Neural cell (in vitro differentiated cells): ENCODE results near the gene CC2D1A. TPM values are rescaled to one million over a fixed set of nuclear protein-coding genes. Genes with fewer than 3 reads are reported as not detected.

Experiments used
- H2AFZ ChIP-seq: fragments of 200-600, 300-800 bp; sonication (generic), shearing (Covaris generic); 2 replicates; pipeline ENCODE4 v1.6.0; 2014; ENCODE audit warnings: low read depth, mild to moderate bottlenecking, antibody characterized with exemption, low read length, moderate library complexity
- H3F3A ChIP-seq: fragments of 200-600 bp; shearing (Covaris generic); 2 replicates; pipeline ENCODE4 v1.6.1; 2016; ENCODE audit warnings: mild to moderate bottlenecking, moderate library complexity, mixed read lengths, antibody characterized with exemption, low read length; ENCODE audit not compliant: insufficient read depth, poor library complexity, severe bottlenecking
- H3K27ac ChIP-seq: fragments of 200-600, 300-800 bp; sonication (generic), shearing (Covaris generic); 2 replicates; pipeline ENCODE4 v1.5.1; 2014; ENCODE audit warnings: mild to moderate bottlenecking, low read length, moderate library complexity
- H3K27me3 ChIP-seq: fragments of 300-800, 200-600 bp; sonication (generic), shearing (Covaris generic); 2 replicates; pipeline ENCODE4 v1.6.0; 2014; ENCODE audit warnings: mild to moderate bottlenecking, low read depth, low read length, moderate library complexity; ENCODE audit not compliant: insufficient read depth
- H3K36me3 ChIP-seq: fragments of 300-800, 200-600 bp; sonication (generic), shearing (Covaris generic); 2 replicates; pipeline ENCODE4 v1.5.1; 2014; ENCODE audit warnings: mild to moderate bottlenecking, antibody characterized with exemption, low read length, moderate library complexity; ENCODE audit not compliant: insufficient read depth
- H3K4me2 ChIP-seq: fragments of 300-800, 200-600 bp; sonication (generic), shearing (Covaris generic); 2 replicates; pipeline ENCODE4 v1.6.0; 2014; ENCODE audit warnings: mild to moderate bottlenecking, low read length
- H3K4me3 ChIP-seq: fragments of 300-800, 200-600 bp; sonication (generic), shearing (Covaris generic); 2 replicates; pipeline ENCODE4 v1.5.1; 2014; ENCODE audit warnings: mild to moderate bottlenecking, low read length, moderate library complexity
- H3K79me2 ChIP-seq: fragments of 200-600 bp; shearing (Covaris generic); replicated peaks from 2 replicates; pipeline ENCODE4 v1.6.0; 2014; ENCODE audit warnings: mild to moderate bottlenecking, low read length, moderate library complexity; ENCODE audit not compliant: insufficient read depth
- H3K9ac ChIP-seq: fragments of 300-800, 200-600 bp; sonication (generic), shearing (Covaris generic); 2 replicates; pipeline ENCODE4 v1.6.1; 2016; ENCODE audit warnings: mild to moderate bottlenecking, low read length, mixed read lengths
- H3K9me2 ChIP-seq: fragments of 200-600 bp; shearing (Covaris generic); 2 replicates; pipeline ENCODE4 v1.6.1; 2016; ENCODE audit warnings: mild to moderate bottlenecking, low read length, mixed read lengths; ENCODE audit not compliant: insufficient read depth
- H3K9me3 ChIP-seq: fragments of 200-600, 300-800 bp; sonication (generic), shearing (Covaris generic); 2 replicates; pipeline ENCODE4 v1.6.1; 2016; ENCODE audit warnings: mild to moderate bottlenecking, mixed run types, low read length, moderate library complexity, mixed read lengths
- H4K20me1 ChIP-seq: fragments of 200-600 bp; shearing (Covaris generic); 2 replicates; pipeline ENCODE4 v1.6.1; 2016; ENCODE audit warnings: mild to moderate bottlenecking, mixed run types; ENCODE audit not compliant: insufficient read depth
- EP300 ChIP-seq: fragments of 450-650 bp; conservative IDR thresholded peaks from 2 replicates; pipeline ENCODE4 v1.6.1; 2014; ENCODE audit warnings: antibody characterized with exemption, mild to moderate bottlenecking, moderate library complexity; ENCODE audit not compliant: poor library complexity, severe bottlenecking
- EZH2 ChIP-seq: fragments of 200-600, 300-800 bp; shearing (Covaris generic), sonication (generic); IDR thresholded peaks from 2 replicates; pipeline ENCODE4 v1.6.1; 2014; ENCODE audit warnings: antibody characterized with exemption, low read length, borderline replicate concordance, mild to moderate bottlenecking; ENCODE audit not compliant: insufficient read depth, poor library complexity, severe bottlenecking
- MXI1 ChIP-seq: fragments of 450-650 bp; conservative IDR thresholded peaks from 2 replicates; pipeline ENCODE4 v1.6.1; 2014; ENCODE audit warnings: antibody characterized with exemption, mild to moderate bottlenecking; ENCODE audit not compliant: poor library complexity, severe bottlenecking
- POLR2AphosphoS5 ChIP-seq: IDR thresholded peaks from 2 replicates; pipeline ENCODE4 v1.6.1; 2012
- RAD21 ChIP-seq: fragments of 450-650 bp; conservative IDR thresholded peaks from 2 replicates; pipeline ENCODE4 v1.6.1; 2014; ENCODE audit warnings: antibody characterized with exemption, mild to moderate bottlenecking, moderate library complexity
- REST ChIP-seq: IDR thresholded peaks from 2 replicates; pipeline ENCODE4 v1.6.1; 2012; ENCODE audit warnings: borderline replicate concordance
- SMC3 ChIP-seq: fragments of 450-650 bp; conservative IDR thresholded peaks from 2 replicates; pipeline ENCODE4 v1.6.1; 2014; ENCODE audit warnings: antibody characterized with exemption, mild to moderate bottlenecking, moderate library complexity; ENCODE audit not compliant: poor library complexity
- TAF1 ChIP-seq: IDR thresholded peaks from 2 replicates; pipeline ENCODE4 v1.6.1; 2012; ENCODE audit warnings: low read depth
- polyA plus RNA-seq: library from polyadenylated mRNA; depleted of rRNA; stranded (reverse); fragments of >200 nt; gene quantifications from 2 replicates; pipeline ENCODE4 v1.2.3, GENCODE V29; 2014
- TF ChIP-seq, protein P1 (sequence below): fragments of 450-650 bp; IDR thresholded peaks from 2 replicates; pipeline ENCODE4 v1.5.1; 2014; ENCODE audit warnings: antibody characterized with exemption, mild to moderate bottlenecking, moderate library complexity; ENCODE audit not compliant: poor library complexity, severe bottlenecking

CC2D1A gene
- polyA plus RNA-seq, 1 donor from 2014 or later, result 24.5 TPM

DNA sequence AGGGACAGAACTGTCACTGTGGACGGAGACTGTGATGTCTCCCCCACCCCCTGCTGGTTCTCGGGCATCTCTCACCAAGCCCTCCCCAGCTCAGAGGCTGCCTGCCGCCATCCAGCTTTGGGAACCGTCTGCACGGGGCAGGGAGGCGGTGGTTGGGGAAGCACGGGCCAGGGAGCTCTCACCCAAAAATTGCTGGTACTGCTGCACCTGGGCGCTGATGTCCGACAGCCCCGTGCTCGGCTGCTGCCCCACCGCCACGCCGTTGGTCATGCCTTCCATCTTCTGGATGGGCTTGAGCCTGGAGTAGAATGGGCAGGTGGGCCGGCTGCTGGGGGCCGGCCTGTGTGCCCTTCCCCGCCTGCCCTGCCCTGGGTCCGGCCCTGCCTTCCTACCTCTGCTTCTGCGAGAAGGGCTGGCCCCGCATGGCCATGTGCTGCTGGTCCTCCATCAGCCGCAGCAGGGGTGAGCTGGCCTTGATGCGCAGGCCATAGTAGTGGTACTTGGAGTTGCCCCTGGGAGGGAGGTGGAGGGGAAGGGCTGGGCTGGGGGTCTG, 62.5 kb downstream of the CC2D1A start:
- Histone ChIP-seq H3K9me2 (no peaks in the 10 kb centered on the region), H3K4me2 (no peak overlapping the region), H3K27ac (no peak overlapping the region), H3K79me2 (no peaks in the 10 kb centered on the region), H3K9me3 (no peaks in the 10 kb centered on the region), H3K27me3 (no peaks in the 10 kb centered on the region), H3F3A (no peaks in the 10 kb centered on the region), H3K4me3 (no peak overlapping the region), H2AFZ (no peak overlapping the region), H3K36me3 (no peaks in the 10 kb centered on the region), H3K9ac (no peak overlapping the region), H4K20me1 (no peaks in the 10 kb centered on the region)
- TF ChIP-seq TAF1, result no peak
- no peak for TF ChIP-seq REST
- TF ChIP-seq MXI1, result no peak
- TF ChIP-seq, protein P1, sequence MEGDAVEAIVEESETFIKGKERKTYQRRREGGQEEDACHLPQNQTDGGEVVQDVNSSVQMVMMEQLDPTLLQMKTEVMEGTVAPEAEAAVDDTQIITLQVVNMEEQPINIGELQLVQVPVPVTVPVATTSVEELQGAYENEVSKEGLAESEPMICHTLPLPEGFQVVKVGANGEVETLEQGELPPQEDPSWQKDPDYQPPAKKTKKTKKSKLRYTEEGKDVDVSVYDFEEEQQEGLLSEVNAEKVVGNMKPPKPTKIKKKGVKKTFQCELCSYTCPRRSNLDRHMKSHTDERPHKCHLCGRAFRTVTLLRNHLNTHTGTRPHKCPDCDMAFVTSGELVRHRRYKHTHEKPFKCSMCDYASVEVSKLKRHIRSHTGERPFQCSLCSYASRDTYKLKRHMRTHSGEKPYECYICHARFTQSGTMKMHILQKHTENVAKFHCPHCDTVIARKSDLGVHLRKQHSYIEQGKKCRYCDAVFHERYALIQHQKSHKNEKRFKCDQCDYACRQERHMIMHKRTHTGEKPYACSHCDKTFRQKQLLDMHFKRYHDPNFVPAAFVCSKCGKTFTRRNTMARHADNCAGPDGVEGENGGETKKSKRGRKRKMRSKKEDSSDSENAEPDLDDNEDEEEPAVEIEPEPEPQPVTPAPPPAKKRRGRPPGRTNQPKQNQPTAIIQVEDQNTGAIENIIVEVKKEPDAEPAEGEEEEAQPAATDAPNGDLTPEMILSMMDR, result no peak
- TF ChIP-seq POLR2AphosphoS5, result no peak
- no peak for TF ChIP-seq EP300
- no peak for TF ChIP-seq SMC3
- no peak for TF ChIP-seq EZH2
- TF ChIP-seq RAD21, result no peak

- no peaks in the 10 kb centered on the region for H3K9me3 ChIP-seq
- H3K9me2 ChIP-seq, result no peaks in the 10 kb centered on the region
- H3K79me2 ChIP-seq, result no peaks in the 10 kb centered on the region
- H3K4me2 ChIP-seq, result no peak overlapping the region
- no peak overlapping the region for H3K27ac ChIP-seq
- H3K4me3 ChIP-seq, result no peak overlapping the region
- H2AFZ ChIP-seq, result no peak overlapping the region
- no peak for TF ChIP-seq REST
- no peaks in the 10 kb centered on the region for H3F3A ChIP-seq
- no peaks in the 10 kb centered on the region for H3K36me3 ChIP-seq
- no peaks in the 10 kb centered on the region for H4K20me1 ChIP-seq
- no peaks in the 10 kb centered on the region for H3K27me3 ChIP-seq
- no peak overlapping the region for H3K9ac ChIP-seq
Observed at GRCh38 chr19:13968999-13969398, 63.0 kb downstream of the CC2D1A start.
